ENCODE data around the gene TUBA4B.

The TUBA4B gene

GRCh38 chr2:219218732-219219701 lies 34.0 kb upstream of the TUBA4B start, which contains the start of gene ABCB6:
Gene ABCB6 (minus strand): TSS chr2:219218958. CDS start chr2:219218673, 285 bp downstream.
- DNase-seq (ENCODE audit: low spot score): peak; percentile 99
- peak within 1 kb of the TSS; percentile 91 to 97 for H3K27ac ChIP-seq
- TF ChIP-seq, protein P1, sequence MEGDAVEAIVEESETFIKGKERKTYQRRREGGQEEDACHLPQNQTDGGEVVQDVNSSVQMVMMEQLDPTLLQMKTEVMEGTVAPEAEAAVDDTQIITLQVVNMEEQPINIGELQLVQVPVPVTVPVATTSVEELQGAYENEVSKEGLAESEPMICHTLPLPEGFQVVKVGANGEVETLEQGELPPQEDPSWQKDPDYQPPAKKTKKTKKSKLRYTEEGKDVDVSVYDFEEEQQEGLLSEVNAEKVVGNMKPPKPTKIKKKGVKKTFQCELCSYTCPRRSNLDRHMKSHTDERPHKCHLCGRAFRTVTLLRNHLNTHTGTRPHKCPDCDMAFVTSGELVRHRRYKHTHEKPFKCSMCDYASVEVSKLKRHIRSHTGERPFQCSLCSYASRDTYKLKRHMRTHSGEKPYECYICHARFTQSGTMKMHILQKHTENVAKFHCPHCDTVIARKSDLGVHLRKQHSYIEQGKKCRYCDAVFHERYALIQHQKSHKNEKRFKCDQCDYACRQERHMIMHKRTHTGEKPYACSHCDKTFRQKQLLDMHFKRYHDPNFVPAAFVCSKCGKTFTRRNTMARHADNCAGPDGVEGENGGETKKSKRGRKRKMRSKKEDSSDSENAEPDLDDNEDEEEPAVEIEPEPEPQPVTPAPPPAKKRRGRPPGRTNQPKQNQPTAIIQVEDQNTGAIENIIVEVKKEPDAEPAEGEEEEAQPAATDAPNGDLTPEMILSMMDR (IDR thresholded peaks at IDR 0.05): no peak
- peak within 1 kb of the TSS; percentile 78 for H3K4me3 ChIP-seq

GRCh38 chr2:219219784-219220532 lies 33.1 kb upstream of the TUBA4B start:
- DNase-seq (ENCODE audit: low spot score): no peak
- TF ChIP-seq, protein P1 (IDR thresholded peaks at IDR 0.05): no peak
- H3K4me3 ChIP-seq: no peak overlapping the region
- H3K27ac ChIP-seq: peak overlapping the region in 1 of 2 donors; percentile 97

- no peak overlapping the region for H3K27ac ChIP-seq
- H3K4me3 ChIP-seq: no peak overlapping the region
- no peak for DNase-seq (ENCODE audit: low spot score)
- TF ChIP-seq, protein P1 (IDR thresholded peaks at IDR 0.05): no peak
Observed at GRCh38 chr2:219220652-219221402, 32.2 kb upstream of the TUBA4B start.

DNA sequence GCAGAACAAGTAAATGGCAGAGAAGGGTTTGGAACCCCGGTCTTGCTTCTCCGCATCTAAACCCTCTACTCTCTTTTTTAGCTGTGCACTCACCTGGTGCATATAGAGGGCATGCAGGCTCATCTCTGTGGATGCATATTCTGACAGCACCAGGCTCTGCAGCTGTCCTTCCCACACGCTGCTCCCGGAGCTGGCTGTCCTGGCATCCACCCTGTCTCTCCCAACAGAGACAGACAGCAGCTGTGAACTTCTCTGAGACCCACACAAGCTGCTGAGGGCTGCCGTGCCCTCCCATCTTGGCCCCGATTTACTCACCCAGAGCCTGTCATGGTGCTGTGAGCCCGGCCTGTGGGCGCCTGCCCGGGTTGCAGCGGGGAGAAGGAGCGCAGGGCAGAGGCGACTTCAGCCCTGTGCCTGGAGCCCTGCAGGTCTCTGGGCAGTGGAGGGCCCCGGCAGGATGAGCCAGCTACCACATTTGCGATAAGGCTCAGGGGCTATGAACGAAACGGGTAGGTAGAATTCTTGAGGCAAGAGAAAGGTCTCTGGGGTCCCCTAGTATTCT lies 31.0 kb upstream of the TUBA4B start:
- Histone ChIP-seq H3K4me3 (no peak overlapping the region), H3K27ac (no peak overlapping the region)
- TF ChIP-seq, protein P1 (IDR thresholded peaks at IDR 0.05): no peak
- no peak for DNase-seq (ENCODE audit: low spot score)

GRCh38 chr2:219223831-219224610 lies 29.0 kb upstream of the TUBA4B start:
- DNase-seq (ENCODE audit: low spot score): no peak
- Histone ChIP-seq H3K27ac (no peak overlapping the region), H3K4me3 (no peak overlapping the region)
- TF ChIP-seq, protein P1 (IDR thresholded peaks at IDR 0.05): no peak

GRCh38 chr2:219225350-219225749 lies 27.7 kb upstream of the TUBA4B start:
- no peak for DNase-seq (ENCODE audit: low spot score)
- no peak overlapping the region for H3K27ac ChIP-seq
- no peak overlapping the region for H3K4me3 ChIP-seq
- TF ChIP-seq, protein P1 (IDR thresholded peaks at IDR 0.05): no peak
